ENCODE data around the gene LMBR1.

LMBR1 gene

DNA sequence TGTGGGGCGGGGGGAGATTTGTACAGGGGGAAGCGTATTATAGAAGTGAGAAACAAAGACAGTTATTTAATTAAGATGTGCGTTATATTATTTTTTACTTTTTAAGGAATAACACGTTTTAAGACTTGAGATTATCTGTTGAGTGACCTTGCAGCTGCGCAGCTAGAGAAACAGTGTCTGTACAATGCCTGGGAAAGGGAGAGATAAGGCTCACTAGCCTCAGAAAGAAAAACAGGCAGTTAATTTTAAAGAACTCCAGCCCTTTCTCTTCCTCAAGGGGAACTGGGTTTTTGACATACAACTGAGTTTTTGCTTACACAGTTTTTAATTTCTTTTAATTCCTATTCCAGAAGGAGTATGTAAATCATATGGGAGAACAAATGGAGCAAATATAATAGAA, 50.7 kb downstream of the LMBR1 start:
- Histone ChIP-seq H3K27ac (ENCODE audit: low read length) (no peak overlapping the region), H3K9me3 (ENCODE audit: insufficient read depth, low read depth, low read length) (no peaks in the 10 kb centered on the region), H3K9ac (ENCODE audit: low read depth, low read length) (no peak overlapping the region), H3K27me3 (ENCODE audit: insufficient read depth, low read length) (no peaks in the 10 kb centered on the region), H3K4me1 (ENCODE audit: insufficient read depth, low read length) (no peaks in the 10 kb centered on the region), H3K4me3 (ENCODE audit: low read length) (no peak overlapping the region), H3K36me3 (ENCODE audit: insufficient read depth, low read depth, low read length) (no peaks in the 10 kb centered on the region)

DNA sequence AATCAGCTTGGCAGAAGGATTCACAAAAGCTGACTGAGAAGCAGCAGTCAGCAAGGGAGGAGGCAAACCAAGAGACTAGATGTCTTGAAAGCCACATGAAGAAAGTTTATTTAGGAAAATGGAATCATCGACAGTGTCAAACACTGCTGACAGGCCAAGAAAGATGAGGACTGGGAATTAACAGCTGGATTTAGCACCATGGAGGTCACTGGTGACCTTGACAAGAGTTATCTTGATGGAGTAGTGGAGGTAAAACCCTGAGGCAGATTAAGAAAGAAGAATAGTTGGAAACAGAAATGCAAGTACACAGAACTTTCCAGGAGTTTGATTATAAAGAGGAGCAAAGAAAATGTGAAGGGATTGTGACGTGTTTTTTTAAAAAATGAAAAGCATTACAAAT, 51.5 kb downstream of the LMBR1 start:
- no peak overlapping the region for H3K27ac ChIP-seq (ENCODE audit: low read length)

DNA sequence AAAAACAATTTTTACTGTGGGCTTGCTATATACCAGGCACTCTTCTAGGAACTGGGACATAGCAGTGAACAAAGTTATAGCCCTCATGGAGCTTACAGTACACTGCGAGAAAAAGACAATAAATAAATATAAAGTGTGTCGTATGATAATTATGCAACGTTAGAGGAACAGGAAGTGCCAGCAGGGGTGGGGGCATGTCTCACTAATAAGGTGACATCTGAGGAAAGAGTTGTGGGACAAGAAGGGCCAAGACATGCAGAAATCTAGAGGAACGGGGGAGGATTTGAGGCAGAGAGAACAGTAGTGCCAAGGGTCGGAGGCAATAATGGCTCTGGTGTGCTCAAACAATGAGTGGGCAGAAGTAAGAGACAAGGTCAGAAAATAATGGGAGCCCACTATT, 52.8 kb downstream of the LMBR1 start:
- H3K27ac ChIP-seq (ENCODE audit: low read length) = no peak overlapping the region
- peaks cover 9% of the 10 kb centered on the region; the same call in 1 of the 2 replicates for H3K36me3 ChIP-seq (ENCODE audit: insufficient read depth, low read depth, low read length)
- no peaks in the 10 kb centered on the region for H3K4me1 ChIP-seq (ENCODE audit: insufficient read depth, low read length)
- no peak overlapping the region for H3K4me3 ChIP-seq (ENCODE audit: low read length)
- no peaks in the 10 kb centered on the region for H3K27me3 ChIP-seq (ENCODE audit: insufficient read depth, low read length)
- H3K9me3 ChIP-seq (ENCODE audit: insufficient read depth, low read depth, low read length) = no peaks in the 10 kb centered on the region
- H3K9ac ChIP-seq (ENCODE audit: low read depth, low read length) = no peak overlapping the region

More for the DNA sequence above, 51.5 kb downstream of the LMBR1 start:
- H3K36me3 ChIP-seq (ENCODE audit: insufficient read depth, low read depth, low read length) = peaks cover 2% of the 10 kb centered on the region; the same call in 1 of the 2 replicates
- H3K27me3 ChIP-seq (ENCODE audit: insufficient read depth, low read length) = no peaks in the 10 kb centered on the region
- H3K9me3 ChIP-seq (ENCODE audit: insufficient read depth, low read depth, low read length) = no peaks in the 10 kb centered on the region
- H3K9ac ChIP-seq (ENCODE audit: low read depth, low read length) = no peak overlapping the region
- H3K4me1 ChIP-seq (ENCODE audit: insufficient read depth, low read length) = no peaks in the 10 kb centered on the region
- no peak overlapping the region for H3K4me3 ChIP-seq (ENCODE audit: low read length)

DNA sequence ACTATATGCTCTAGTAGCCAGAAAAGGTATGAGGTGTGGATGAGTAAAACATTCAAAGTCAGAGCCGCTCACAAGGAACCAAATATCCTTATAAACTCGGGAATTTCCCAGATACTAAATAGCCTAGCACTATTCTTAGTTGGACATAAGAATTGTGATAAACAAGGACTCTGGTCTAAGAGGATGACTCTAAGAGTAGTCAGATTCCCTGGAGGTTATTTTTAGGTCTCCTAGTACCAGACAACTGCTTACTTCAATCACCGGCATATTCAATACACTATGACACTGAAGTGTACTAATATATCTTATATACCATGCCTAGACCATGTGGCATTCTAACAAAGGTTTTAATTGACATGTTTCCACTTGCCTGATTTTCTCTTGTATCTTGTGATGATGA, 56.5 kb downstream of the LMBR1 start:
- Histone ChIP-seq H3K4me1 (ENCODE audit: insufficient read depth, low read length) (no peaks in the 10 kb centered on the region), H3K36me3 (ENCODE audit: insufficient read depth, low read depth, low read length) (peaks cover 27% of the 10 kb centered on the region), H3K9me3 (ENCODE audit: insufficient read depth, low read depth, low read length) (no peaks in the 10 kb centered on the region), H3K27me3 (ENCODE audit: insufficient read depth, low read length) (no peaks in the 10 kb centered on the region), H3K9ac (ENCODE audit: low read depth, low read length) (no peak overlapping the region), H3K4me3 (ENCODE audit: low read length) (no peak overlapping the region), H3K27ac (ENCODE audit: low read length) (no peak overlapping the region)

DNA sequence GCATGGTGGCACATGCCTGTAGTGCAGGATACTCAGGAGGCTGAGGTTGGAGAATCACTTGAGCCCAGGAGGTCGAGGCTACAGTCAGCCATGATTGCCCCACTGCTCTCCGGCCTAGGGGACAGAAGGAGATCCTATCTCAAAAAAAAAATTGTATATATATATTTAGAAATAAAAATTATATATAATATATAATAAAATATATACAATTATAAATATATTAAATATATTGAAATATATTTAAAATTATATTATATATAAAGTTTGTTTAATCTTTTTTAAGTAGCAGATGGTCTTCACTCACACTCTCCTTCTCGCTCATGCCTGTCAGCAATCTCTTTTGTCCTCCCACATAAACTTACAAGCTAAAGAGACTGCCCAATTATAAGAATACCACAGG, 58.5 kb downstream of the LMBR1 start:
- Histone ChIP-seq H3K27ac (ENCODE audit: low read length) (no peak overlapping the region), H3K4me1 (ENCODE audit: insufficient read depth, low read length) (no peaks in the 10 kb centered on the region), H3K9ac (ENCODE audit: low read depth, low read length) (no peak overlapping the region)

DNA sequence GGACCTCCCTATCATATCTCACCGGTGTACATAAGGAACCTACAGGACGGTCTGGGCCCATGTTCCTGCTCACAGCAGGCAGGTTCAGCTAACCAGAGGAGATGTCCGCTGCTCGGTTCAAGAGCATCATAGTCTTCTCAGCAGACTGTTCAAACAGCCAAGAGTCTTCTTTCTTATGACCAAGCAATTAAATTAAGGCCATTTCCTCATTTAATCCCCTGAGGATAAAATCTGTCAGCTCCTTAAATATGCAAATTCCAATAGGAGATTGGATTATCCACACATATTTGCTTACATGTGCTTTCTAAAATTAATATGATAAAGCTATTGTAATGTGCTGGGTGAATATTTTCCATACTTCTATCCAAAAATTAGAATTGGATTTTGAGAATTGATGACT, 59.7 kb downstream of the LMBR1 start:
- Histone ChIP-seq H3K4me3 (ENCODE audit: low read length) (no peak overlapping the region), H3K4me1 (ENCODE audit: insufficient read depth, low read length) (no peaks in the 10 kb centered on the region), H3K36me3 (ENCODE audit: insufficient read depth, low read depth, low read length) (peaks cover 27% of the 10 kb centered on the region), H3K9me3 (ENCODE audit: insufficient read depth, low read depth, low read length) (no peaks in the 10 kb centered on the region), H3K27ac (ENCODE audit: low read length) (no peak overlapping the region), H3K27me3 (ENCODE audit: insufficient read depth, low read length) (no peaks in the 10 kb centered on the region), H3K9ac (ENCODE audit: low read depth, low read length) (no peak overlapping the region)

More for the DNA sequence above, 58.5 kb downstream of the LMBR1 start:
- no peaks in the 10 kb centered on the region for H3K9me3 ChIP-seq (ENCODE audit: insufficient read depth, low read depth, low read length)
- no peak overlapping the region for H3K4me3 ChIP-seq (ENCODE audit: low read length)
- peaks cover 27% of the 10 kb centered on the region for H3K36me3 ChIP-seq (ENCODE audit: insufficient read depth, low read depth, low read length)
- no peaks in the 10 kb centered on the region for H3K27me3 ChIP-seq (ENCODE audit: insufficient read depth, low read length)

DNA sequence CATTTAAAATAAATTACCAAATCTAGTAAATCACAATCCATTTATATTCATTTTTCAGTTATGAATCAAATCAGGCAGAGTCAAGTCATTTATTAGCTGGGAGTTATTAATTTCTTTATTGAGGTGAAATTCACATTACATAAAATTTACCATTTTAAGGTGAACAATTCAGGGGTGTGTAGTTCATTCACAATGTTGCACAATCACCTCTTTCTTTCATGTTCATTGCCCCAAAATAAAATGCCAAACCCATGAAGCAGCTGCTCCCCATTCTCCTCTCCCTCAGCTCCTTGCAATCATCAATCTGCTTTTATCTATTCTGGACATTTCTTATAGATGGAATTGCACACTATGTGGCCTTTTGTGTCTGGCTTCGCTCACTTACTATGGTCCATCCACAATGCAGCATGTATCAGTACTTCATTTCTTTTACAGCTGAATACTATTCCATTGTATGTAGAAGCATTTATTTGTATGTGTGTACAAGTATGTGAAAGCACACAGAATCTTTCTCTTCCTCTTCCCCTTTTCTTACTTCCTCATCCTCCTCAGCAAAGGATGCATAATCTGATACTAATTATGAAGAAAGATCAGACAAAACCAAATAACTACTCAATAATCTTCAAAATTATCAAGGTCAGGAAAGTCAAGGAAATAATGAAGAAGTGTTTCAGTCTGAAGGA, 60.6 kb downstream of the LMBR1 start:
- Histone ChIP-seq H3K36me3 (ENCODE audit: insufficient read depth, low read depth, low read length) (peaks cover 27% of the 10 kb centered on the region), H3K27me3 (ENCODE audit: insufficient read depth, low read length) (no peaks in the 10 kb centered on the region), H3K27ac (ENCODE audit: low read length) (no peak overlapping the region), H3K4me1 (ENCODE audit: insufficient read depth, low read length) (no peaks in the 10 kb centered on the region), H3K9me3 (ENCODE audit: insufficient read depth, low read depth, low read length) (no peaks in the 10 kb centered on the region), H3K4me3 (ENCODE audit: low read length) (no peak overlapping the region), H3K9ac (ENCODE audit: low read depth, low read length) (no peak overlapping the region)

DNA sequence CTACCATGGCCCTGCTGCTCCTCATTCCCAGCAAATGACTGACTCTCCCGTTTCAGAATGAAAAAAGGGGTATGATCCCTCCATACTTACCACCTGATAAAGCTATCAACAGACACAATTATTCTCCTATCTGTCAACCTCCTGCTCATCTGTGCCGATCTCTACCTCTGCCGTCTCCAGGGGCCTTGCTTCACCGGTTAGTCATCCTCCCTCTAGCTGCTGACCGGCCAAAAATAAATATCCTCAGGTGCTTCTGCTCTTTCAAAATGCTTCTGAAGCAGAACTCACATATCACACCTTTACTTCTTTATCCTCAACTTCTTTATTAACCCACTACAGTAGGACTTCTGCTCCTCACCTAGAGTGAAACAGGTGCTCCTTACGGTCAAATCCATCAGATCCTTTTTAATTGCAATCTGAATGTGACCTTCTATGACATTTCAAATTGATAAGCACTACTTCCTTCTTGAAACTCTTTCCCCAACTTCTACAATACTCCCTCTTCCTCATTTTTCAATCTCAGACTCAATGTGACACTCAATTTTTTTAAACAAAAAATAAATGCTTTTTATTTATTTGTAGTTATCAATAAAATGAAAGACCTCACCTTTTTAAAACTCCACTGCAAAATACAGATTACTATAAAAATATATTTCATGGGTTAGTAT, 63.2 kb downstream of the LMBR1 start:
- Histone ChIP-seq H3K27me3 (ENCODE audit: insufficient read depth, low read length) (no peaks in the 10 kb centered on the region), H3K36me3 (ENCODE audit: insufficient read depth, low read depth, low read length) (peaks cover 19% of the 10 kb centered on the region), H3K4me3 (ENCODE audit: low read length) (no peak overlapping the region), H3K9ac (ENCODE audit: low read depth, low read length) (no peak overlapping the region), H3K27ac (ENCODE audit: low read length) (no peak overlapping the region), H3K4me1 (ENCODE audit: insufficient read depth, low read length) (no peaks in the 10 kb centered on the region), H3K9me3 (ENCODE audit: insufficient read depth, low read depth, low read length) (no peaks in the 10 kb centered on the region)

DNA sequence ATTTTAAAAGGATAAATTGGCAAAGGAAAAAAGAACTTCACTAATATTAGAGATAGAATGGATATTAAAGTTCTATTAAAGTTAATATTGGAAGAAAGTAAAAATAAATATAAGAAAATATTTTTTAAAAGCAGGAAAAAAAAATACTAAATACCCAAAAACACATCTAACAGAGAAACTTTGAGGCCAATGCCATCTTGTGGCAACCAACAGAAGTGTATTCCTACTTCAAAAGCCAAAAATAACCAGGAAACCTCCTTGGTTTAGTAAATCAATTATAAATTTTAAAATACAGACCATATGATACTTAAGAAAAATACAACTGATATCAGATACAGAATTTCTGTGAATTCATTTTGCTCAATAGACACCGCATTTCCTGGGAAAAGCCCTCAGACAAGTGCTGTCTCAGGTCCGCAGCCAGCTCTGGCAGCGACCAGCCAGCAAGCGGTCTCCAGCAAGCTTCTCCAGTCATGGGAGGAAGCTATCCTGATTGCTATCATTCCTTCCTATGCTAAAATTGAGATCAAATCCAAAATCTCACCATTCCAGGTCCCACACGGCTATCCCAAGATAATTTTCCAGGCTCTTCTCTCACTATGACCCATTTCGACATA, 65.3 kb downstream of the LMBR1 start:
- no peak overlapping the region for H3K27ac ChIP-seq (ENCODE audit: low read length)
- H3K9me3 ChIP-seq (ENCODE audit: insufficient read depth, low read depth, low read length) = no peaks in the 10 kb centered on the region
- H3K9ac ChIP-seq (ENCODE audit: low read depth, low read length) = no peak overlapping the region
- peaks cover 12% of the 10 kb centered on the region for H3K36me3 ChIP-seq (ENCODE audit: insufficient read depth, low read depth, low read length)
- no peak overlapping the region for H3K4me3 ChIP-seq (ENCODE audit: low read length)
- H3K27me3 ChIP-seq (ENCODE audit: insufficient read depth, low read length) = no peaks in the 10 kb centered on the region
- H3K4me1 ChIP-seq (ENCODE audit: insufficient read depth, low read length) = no peaks in the 10 kb centered on the region

DNA sequence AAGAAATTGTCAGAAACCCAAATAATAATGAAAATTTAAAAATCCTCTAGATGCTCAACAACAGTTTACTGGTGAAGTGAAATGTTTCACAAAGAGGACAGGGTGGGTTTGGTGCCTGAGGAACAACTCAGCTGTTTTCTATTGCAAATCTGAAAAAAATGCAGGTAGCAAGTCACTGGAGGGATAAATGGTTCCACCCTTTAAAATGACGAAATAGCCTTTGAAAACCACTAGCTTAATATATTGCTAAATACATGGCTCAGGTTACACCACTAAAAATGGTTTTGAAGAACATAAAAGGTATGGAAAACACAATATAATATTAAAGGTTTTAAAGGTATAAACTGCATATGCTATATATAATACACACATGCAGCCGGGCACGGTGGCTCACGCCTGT, 69.5 kb downstream of the LMBR1 start:
- no peak overlapping the region for H3K27ac ChIP-seq (ENCODE audit: low read length)
- H3K9me3 ChIP-seq (ENCODE audit: insufficient read depth, low read depth, low read length) = no peaks in the 10 kb centered on the region
- no peak overlapping the region for H3K9ac ChIP-seq (ENCODE audit: low read depth, low read length)
- no peaks in the 10 kb centered on the region for H3K4me1 ChIP-seq (ENCODE audit: insufficient read depth, low read length)
- no peak overlapping the region for H3K4me3 ChIP-seq (ENCODE audit: low read length)
- no peaks in the 10 kb centered on the region for H3K27me3 ChIP-seq (ENCODE audit: insufficient read depth, low read length)
- peaks cover 14% of the 10 kb centered on the region; the same call in 1 of the 2 replicates for H3K36me3 ChIP-seq (ENCODE audit: insufficient read depth, low read depth, low read length)

DNA sequence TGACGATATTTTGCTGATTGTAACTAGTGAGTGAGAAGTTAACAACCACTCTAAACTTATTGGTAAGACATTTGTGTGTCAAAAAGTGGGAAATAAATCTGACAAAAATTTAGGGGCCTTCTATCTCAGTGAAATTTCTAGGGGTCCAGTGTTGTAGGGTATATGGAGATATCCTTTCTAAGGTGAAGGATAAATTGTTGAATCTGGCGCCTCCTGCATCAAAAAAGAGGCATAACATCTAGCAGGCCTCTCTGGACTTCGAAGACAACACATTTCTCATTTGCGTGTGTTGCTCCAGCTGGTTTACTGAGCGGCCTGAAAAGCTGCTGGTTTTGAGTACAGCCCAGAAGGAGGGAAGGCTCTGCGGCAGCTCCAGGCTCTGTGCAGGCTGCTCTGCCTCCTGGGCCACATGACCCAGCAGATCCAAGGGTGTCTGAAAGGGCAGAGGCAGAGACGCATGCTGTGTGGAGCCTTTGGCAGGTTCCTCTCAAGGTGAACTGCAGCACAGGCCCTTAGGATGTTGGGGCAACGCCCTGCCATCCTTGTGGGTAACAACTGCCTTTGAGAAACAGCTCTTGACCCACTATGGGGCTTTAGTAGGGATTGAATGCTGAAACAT, 72.4 kb downstream of the LMBR1 start:
- H3K27ac ChIP-seq (ENCODE audit: low read length) = no peak overlapping the region
- H3K36me3 ChIP-seq (ENCODE audit: insufficient read depth, low read depth, low read length) = peaks cover 14% of the 10 kb centered on the region; the same call in 1 of the 2 replicates
- H3K4me3 ChIP-seq (ENCODE audit: low read length) = no peak overlapping the region
- no peak overlapping the region for H3K9ac ChIP-seq (ENCODE audit: low read depth, low read length)
- no peaks in the 10 kb centered on the region for H3K9me3 ChIP-seq (ENCODE audit: insufficient read depth, low read depth, low read length)
- H3K27me3 ChIP-seq (ENCODE audit: insufficient read depth, low read length) = no peaks in the 10 kb centered on the region
- H3K4me1 ChIP-seq (ENCODE audit: insufficient read depth, low read length) = no peaks in the 10 kb centered on the region

Data from iPS-20b (cell line).